HG03565 (cell line): ENCODE results near the gene SLC35F1.

Source experiments
- ATAC-seq: cut with Tn5 transposase; IDR thresholded peaks from one replicate; pipeline ENCODE4 v1.9.1; 2021; ENCODE audit warnings: mild to moderate bottlenecking, moderate library complexity; ENCODE audit not compliant: unreplicated experiment

Gene SLC35F1

DNA sequence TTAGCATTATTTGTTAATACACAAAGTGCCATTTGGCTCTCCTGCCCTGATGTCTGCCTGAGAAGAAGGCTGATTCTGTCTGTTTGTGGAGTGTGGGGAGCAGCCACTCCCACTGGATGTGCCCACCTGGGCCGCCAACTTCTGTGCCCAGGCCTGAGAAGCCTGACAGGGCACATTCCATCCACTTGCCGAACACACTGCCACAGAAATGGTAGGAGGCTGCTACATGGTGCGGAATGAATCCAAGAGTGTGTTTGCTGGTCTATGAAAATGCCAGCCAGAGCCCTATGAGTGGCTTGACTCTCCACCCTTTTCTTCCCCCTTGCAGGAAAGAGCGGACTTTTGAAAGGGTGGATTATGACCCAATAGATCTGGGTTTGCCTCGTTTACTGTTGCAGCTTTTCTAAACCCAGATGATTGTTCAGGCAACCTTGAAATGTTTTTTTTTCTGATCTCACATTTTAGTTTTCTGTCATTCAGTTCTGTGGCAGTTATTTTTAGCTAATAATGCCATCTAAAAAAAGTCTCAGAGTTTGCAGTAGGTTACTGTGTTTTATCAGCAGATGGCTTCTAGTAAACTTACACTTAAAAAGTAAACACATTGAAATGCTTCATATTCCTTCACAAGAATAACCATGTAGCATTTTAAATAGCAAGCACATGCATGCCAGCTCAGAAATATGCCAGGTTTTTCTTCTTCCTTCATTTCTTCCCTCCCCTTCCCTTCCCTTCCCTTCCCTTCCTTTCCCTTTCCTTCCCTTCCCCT lies 196.5 kb downstream of the SLC35F1 start:
- no peak for ATAC-seq

DNA sequence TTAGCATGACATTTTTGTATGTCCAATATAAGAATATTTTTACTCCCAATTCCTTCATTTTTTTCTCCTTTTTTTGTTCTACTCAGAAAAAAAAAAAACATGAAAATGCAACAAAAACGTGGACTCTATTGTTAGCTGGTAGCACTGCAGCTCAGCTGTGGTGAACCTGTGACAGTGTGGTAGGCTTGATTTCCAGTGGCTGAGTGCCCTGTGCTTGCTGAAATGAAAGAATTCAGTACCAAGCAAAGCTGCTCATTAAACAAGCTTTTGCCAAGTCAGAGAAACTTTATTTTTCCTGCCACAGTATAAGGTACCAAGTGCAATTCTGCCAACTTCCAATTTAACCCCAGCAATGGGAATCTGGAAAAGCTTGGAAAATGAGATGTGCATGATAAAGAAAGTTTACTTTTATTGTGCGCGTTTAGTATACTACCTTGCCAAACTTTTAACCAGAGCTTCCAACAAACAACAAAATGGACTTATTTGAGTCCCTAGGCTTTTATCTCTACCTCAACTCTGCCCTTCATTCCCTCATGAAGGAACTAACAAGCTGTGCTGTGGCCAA lies 215.2 kb downstream of the SLC35F1 start:
- no peak for ATAC-seq

DNA sequence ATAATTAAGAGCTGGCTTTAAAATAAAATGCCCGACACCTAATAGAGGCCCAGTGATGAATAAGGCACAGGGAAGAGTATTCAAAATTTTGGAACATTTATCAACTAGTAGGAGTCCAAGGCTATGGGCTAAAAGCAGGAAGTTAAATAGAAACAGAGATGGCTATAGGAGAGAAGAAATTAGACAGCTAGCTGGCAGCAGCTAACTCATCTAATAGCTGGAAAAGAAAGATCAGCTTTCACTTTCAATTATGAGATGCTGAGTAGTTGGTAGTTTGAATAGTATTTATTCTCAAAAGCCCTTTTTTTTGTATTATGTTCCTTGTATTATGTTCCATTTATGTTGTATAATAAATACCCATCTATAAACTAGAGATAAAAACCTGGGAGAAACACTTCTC lies 215.7 kb downstream of the SLC35F1 start:
- no peak for ATAC-seq

DNA sequence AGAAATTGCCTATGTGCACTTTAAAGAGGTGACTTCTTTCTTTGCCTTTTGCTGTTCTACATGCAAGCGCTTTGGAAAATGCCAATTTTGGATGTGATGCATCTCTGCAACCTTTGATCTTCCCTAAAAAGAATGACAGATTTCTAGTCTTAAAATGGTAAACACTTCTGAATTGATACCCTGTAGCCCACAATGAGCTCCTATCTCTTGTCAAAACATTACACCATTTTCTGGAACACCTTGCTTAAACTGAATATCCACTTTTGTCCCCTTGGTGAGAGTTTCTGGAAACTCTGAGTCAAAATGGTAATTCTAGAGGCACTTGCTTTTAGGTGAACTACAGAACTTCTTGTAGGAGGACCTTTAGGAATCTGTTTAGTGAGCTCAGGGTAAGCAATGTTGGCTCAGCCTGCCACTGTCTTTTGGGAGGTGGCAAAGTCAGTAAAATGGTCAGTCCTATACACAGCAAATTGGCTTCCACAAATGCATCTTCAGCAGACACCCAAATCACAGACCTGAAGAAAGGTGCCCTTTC lies 216.5 kb downstream of the SLC35F1 start:
- no peak for ATAC-seq

DNA sequence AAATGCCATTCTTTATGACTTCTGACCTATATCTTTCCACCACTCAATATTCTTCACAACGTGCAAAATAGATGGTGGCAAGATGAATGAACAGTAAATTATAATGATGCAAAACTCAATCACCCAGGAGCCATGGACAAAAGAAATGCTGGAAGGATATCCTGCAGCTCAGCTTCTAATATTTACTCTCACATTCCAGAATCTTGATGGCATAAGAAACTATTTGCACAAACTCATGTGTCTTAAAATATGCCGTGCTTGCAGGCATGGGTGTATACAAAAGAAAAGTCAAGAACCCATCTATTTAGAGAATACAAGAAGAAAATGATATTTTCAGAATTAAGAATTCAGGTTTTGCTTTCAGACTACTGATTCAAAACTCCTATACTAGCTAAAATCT lies 217.8 kb downstream of the SLC35F1 start:
- ATAC-seq = no peak

DNA sequence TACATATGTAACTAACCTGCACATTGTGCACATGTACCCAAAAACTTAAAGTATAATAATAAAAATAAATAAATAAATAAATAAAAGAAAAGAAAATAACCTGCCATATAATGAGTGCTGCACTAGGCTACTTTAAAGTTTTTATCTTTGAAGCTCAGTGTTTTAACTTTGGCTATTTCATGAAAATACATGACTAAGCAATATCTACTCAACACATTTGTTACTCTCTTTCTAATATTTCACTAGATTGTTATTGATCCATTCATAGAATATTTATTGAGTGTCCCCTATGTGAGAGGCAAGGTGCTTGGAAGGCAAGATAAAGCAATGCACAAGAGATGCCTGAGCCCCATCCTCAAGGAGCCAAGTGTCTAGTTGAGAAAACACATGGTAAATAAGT lies 221.7 kb downstream of the SLC35F1 start:
- ATAC-seq = no peak

DNA sequence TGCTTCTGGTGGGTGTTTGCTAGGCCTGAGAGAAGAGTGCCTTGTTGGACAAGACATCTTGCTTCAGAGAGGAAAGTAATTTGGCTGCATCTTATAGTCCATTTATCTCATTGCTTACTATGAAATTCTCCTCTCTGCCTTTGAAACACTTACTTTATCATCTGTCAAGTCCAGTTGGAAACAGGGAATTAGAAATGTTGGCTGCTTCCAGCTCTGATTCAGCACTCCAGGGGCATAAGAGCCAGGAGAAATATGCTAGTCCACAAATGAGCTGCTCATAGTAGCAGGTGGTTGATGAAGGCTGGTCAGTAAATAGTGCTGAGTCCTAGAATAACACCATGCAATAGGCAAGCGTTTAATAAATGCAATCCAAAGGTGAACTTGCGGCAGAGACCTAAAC lies 227.1 kb downstream of the SLC35F1 start:
- ATAC-seq = no peak

DNA sequence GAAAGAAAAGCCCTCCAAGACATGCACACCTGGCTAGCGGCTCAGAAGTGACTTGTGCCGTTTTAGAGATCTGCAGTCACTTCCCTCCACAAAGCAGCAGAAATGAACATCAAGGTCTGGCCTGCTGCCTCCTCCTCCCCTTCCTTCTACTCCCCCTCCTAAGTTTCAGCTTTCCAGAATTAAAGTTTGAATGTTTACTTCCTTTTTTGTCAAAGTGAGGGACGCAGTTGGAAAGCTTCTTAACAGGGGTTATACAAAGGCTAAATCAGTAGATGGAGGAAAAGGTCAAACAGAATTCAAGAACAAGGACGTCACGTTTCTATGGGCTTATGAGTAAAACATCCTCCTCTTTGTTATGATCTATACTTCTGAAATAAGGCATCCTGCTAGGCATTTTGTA lies 227.7 kb downstream of the SLC35F1 start:
- no peak for ATAC-seq

DNA sequence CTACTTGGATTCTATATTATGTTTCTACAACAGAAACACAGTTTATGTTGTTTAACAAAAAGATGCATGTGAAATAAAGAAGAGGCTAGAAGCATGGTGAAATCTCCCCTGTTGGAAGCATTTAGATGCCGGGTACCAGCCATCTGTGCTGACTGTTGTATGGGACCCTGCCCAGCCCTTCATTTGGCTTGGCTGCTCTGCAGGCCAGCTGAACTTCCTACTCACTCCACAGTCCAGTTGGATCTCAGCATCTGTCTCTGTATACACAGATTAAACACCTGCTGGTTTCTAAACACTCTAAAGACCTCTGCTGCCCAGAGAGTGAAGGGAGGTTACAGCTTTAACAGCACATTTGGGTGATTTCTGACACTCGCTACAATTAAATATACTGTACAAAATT lies 228.3 kb downstream of the SLC35F1 start:
- ATAC-seq = no peak

DNA sequence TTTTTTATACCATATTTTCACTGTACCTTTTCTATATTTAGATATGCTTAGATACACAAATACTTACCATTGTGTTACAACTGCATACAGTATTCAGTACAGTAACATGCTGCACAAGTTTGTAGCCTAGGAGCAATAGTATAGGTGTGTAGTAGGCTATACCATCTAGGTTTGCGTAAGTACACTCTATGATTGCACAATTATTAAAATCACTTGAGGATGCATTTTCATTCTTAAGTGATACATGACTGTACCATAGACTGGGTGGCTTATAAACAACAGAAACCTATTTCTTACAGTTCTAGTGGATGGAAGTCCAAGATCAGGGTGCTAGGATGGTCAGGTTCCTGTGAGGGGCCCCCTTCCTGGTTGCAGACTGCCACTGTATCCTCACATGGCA lies 234.1 kb downstream of the SLC35F1 start:
- ATAC-seq = no peak

DNA sequence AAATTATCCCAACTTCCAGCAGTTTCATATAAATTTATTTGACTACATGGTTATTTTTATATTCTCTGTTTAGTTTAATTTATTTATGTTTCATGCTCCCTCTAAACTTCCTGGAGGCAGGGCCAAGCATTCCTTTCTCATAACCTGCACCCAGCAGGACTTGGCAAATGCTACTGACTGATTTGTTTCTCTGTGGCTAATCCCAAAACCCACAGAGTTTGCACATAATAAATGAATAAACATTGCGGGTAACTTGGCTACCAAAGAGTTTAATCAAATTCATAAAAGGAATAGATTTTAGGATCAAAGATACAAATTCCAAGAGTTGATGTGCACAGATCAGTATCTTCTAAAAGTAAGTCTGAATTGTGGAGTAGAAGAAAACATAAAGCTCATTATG lies 239.5 kb downstream of the SLC35F1 start:
- no peak for ATAC-seq

DNA sequence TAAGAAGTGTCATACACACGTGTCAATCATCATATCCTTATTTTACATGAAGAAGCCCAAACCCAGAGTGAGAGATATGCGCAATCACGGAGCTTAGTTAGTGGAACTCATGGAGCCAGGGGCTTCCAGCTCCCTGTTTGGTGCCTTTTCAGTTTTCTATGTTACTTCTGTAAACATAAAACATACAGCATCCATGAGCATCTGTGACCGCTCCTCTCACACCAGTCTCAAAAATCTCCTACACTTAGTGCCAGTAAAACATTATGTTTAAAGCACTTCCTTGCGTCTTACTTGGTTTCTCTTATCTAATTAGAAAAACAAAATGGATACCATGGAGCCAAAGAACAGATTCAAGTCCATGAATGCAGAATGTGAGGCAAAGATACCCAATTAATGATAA lies 240.4 kb downstream of the SLC35F1 start:
- no peak for ATAC-seq

DNA sequence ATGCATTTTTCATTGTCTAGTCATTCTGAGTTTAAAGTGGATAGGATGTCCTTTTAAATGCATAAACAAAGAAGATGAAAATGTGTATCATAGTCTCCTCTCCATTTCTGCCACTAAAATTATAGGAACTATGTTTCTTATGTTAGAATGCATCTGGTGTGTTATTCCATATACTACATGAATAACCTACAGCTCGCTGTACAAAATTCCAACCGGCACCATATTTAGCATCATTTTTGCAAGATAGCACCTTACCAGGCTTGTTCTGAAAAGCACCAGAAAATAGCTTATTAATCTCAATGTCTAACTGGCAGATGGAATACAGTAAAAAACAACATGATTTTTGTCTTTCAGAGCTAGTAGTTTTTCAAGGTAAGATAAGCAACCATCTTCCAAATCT lies 241.5 kb downstream of the SLC35F1 start:
- no peak for ATAC-seq

DNA sequence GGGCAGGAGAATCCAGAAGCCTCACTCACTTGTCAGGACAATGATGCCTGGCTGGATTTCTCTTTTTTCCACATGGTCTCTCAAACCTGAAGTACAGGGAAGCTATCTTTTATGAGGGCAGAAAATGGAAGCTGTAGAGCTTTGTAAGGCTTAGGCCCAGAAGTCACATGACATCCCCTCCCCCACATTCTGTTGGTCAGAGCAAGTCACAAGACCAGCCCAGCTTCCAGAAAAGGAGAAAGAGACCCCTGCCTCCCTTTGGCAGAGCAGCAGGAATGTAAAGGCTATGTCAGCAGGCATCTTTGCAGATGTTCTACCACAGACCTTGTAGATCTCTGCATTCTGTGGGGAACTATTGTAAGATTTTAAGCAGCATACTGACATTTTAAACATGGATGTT lies 245.5 kb downstream of the SLC35F1 start:
- no peak for ATAC-seq

DNA sequence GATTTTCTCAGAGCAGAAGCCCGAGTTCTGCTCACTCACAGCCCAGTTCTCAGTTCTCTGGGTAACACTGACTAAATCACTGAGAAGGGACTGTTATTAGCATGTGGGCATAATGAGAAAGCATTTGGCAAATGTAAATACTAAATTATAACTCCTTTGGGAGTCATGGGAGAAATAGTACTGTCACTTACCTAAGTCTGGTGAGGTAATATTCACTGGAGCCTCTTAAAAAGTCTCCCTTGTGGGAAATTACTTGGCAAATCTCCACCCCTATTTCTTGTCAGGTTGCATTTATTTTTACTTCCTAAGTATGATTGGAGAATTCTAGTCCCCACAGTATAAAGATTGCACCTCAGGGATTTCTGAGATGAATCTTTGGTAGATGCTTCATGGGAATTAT lies 254.3 kb downstream of the SLC35F1 start:
- no peak for ATAC-seq

DNA sequence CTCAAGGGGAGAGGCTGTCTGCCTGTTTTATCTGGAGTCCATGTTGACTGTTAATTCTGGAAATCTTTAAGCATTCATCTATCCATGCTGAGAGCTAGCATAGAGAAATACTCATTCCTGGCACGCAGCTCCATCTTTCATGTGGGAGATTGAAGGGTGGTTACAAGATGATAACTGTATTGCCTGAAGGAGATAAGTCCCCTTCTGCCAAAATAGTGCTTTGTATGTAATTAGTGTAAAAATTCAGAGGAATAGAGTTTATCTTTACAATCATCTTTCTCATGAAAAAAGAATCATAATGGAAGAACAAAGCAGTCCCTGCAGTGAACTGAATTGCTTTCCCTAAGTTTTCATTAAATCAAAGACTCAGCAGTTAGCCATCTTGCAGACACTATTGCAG lies 256.5 kb downstream of the SLC35F1 start:
- ATAC-seq = no peak

DNA sequence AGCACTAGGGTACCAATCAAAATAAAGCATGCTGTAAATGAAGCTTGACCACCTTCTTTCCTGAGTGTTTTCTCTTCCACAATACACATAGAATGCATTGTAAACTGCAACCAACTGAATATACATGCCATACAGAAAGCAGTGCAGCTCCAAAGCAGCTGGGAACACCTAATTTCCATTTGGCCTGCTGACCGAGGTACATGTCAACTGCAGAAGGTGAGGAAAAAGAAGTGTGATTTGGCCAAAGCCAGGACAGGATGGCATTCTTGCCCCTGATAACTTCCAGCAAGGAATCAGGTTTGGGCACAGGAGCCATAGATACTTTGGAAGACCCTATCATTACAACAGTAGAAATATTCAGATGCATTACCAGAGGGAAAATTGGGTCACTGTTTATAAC lies 258.4 kb downstream of the SLC35F1 start:
- ATAC-seq = no peak

DNA sequence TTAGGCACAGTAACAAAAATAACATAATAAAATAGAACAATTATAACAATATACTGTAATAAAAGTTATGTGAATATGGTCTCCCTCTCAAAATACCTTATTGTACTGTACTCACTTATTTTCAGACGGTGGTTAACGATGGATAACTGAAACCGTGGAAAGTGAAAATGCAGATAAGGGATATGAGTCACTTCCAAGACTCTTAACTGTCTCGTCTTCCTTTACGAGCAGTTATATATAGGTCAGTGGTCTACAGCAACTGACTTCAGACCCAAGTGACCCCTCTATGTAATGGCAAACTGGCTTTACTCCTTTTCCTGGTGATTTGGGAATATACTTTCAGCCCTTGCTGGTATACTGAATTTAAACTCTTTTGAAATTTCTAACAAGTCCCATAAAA lies 261.4 kb downstream of the SLC35F1 start:
- no peak for ATAC-seq

DNA sequence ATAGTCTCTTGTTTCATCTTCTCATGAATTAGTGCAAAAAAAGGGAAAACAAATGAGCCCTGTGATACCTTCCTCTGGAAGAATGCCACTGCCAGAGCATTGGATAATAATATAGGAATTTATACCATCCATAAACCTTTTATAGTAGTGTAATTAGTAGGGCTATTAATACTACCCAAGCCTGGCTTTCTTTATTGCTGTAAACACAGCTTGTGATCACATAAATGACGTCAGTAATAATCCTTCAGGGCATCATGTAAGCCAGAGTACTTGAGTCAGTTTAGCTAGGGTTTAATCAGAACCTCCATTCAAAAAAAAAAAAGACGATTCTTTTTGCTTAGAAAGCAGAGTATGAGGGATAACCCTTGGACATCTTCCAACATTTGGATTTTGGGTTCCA lies 264.8 kb downstream of the SLC35F1 start:
- ATAC-seq = no peak

DNA sequence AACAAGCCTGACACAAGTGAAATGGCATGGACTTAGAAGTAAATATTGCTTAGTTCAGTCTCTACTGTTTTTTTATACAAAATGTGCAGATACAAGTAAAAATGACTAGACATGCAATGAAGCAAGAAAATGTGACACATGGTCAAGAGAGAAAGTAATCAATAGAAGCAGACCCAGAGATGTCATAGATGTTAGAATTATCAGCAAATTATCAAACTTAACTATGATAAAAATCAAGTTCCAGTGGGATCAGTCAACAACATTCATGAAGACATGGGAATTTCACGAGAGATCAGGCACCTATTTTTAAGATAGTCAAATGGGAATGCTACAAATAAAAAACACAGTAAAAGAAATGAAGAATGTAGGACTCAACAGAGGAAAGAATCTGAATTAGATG lies 267.0 kb downstream of the SLC35F1 start:
- ATAC-seq = no peak

DNA sequence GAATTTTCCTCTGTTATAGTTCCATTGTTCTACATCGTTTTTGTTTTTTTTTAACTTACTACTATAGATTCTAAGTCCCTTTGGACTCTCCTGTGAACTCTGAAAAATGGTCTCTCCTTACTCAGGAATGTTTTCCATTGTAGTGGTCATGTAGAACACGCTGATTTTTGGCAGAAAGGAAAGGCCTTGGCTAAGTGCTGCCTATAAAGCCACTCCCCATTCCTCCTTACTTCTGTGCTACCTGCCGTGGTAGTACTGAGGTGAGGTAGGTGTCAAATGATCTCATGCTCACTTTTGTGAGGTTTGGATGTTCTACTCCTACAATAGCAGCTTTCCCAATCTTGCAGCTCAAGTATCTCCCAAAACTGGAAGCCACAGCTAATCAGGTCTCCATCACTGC lies 270.7 kb downstream of the SLC35F1 start:
- ATAC-seq = no peak

DNA sequence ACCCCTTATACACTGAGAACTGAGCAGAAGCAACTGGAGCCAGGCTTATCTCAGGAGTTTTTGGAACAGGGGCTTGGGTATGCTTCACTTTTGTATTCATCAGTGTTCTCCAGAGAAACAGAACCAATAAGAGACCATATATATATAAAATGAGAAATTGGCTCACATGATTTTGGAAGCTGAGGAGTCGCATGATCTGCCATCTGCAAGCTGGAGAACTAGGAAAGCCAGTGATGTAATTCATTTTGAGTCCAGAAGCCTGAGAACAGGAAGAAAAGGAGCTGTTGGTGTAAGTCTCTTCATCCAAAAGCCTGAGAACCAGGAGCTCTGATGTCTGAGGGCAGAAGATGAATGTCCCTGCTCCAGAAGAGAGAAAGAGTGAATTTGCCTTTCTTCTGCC lies 272.0 kb downstream of the SLC35F1 start:
- no peak for ATAC-seq
